ENCODE data around the gene SMAD9. TPM values are rescaled to one million over a fixed set of nuclear protein-coding genes. Genes with fewer than 3 reads are reported as not detected.

SMAD9 gene
- total and polyA plus RNA-seq, 2 of the 4 experiments (the other 2 are of a cell fraction), result 3.2 to 4.8 TPM

DNA sequence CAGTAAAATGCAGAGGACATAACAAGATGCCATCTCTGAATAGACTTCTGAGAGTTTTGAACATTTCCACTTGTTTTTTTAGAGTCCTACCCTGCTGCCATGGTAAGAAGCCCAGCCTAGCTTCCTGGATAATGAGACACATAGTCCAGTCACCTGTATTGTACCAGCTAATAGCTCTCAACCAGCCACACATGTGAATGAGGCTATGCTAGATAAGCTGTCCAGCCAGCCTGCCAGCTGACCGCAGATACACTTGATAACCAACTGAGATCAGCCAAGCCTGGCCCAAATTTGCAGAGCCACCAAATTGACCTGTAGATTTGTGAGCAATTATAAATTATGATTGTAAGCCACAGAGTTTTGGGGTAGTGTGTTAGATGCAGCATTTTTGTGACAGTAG lies 90.3 kb downstream of the SMAD9 start:
- DNase-seq, result no peak
- in situ Hi-C loops (cut with MboI; ENCODE audit: low sequenced_read_pairs), result loop anchor here (25.0 kb wide), 1 partner anchor 783 kb away; no protein-coding TSS in a partner anchor
- CTCF ChIA-PET, result interaction anchor here (1.4 kb wide), 1 partner anchor 19 kb away, joined by 3 read pairs; no protein-coding TSS in a partner anchor

More for the DNA sequence above, 90.3 kb downstream of the SMAD9 start:
- H3K56ac ChIP-seq (ENCODE audit: extremely low read depth, insufficient read depth, low read length), result no peak overlapping the region
- no peak overlapping the region for H3K4me3 ChIP-seq (ENCODE audit: insufficient read depth, low read depth, low read length)
- no peaks in the 10 kb centered on the region for H3K27me3 ChIP-seq (ENCODE audit: control insufficient read depth, insufficient read depth, low read length)
- no peaks in the 10 kb centered on the region for H3K9me3 ChIP-seq (ENCODE audit: control insufficient read depth, insufficient read depth, low read length)
- H2BK5ac ChIP-seq (ENCODE audit: low read depth, low read length, poor library complexity, severe bottlenecking), result no peak overlapping the region
- H4K91ac ChIP-seq (ENCODE audit: insufficient read depth, low read depth, low read length), result no peak overlapping the region
- TF ChIP-seq MAFK (IDR thresholded peaks at IDR 0.05; ENCODE audit: low read depth, low read length), result no peak
- no peak overlapping the region for H4K8ac ChIP-seq (ENCODE audit: low read depth in 2 of 2, low read length in 2 of 2)
- no peak overlapping the region for H2AK5ac ChIP-seq (ENCODE audit: low read depth, low read length)
- BruUV-seq (replicated peaks), result no TSS peak
- H2BK15ac ChIP-seq (ENCODE audit: low read depth, low read length), result no peak overlapping the region
- intact Hi-C loops (cut with micrococcal nuclease) (no loop called here), dilution Hi-C loops (cut with HindIII; ENCODE audit: low sequenced_read_pairs, unreplicated experiment) (no loop called here)
- no peak for ATAC-seq (ENCODE audit: low read depth)
- H3K79me1 ChIP-seq (ENCODE audit: low read depth in 1 of 2, low read length in 2 of 2), result peaks cover 12 to 17% of the 10 kb centered on the region in 2 experiments; a peak in 3 of 4 replicates
- H3K9ac ChIP-seq (ENCODE audit: low read depth, low read length), result no peak overlapping the region
- H3K23ac ChIP-seq (ENCODE audit: low read depth, low read length), result no peak overlapping the region
- no peak overlapping the region for H3K14ac ChIP-seq (replicated peaks; ENCODE audit: low read depth, low read length)
- H2BK20ac ChIP-seq (ENCODE audit: low read depth, low read length), result no peak overlapping the region
- no peak overlapping the region for H2AK9ac ChIP-seq (replicated peaks; ENCODE audit: low read depth, low read length, poor library complexity)
- H4K20me1 ChIP-seq (ENCODE audit: insufficient read depth, low read length), result no peaks in the 10 kb centered on the region; the same call in 1 of the 2 replicates
- H4K5ac ChIP-seq (ENCODE audit: low read depth, low read length), result no peak overlapping the region
- POLR2A ChIA-PET (ENCODE audit: unreplicated experiment), result no interaction called here
- no peak overlapping the region for H3K18ac ChIP-seq (ENCODE audit: low read depth, low read length)
- no peak overlapping the region for H3K4me2 ChIP-seq (ENCODE audit: low read depth, low read length)
- no peak overlapping the region for H3K4ac ChIP-seq (ENCODE audit: low read depth, low read length)
- no peak overlapping the region for H3K27ac ChIP-seq (ENCODE audit: insufficient read depth, low read length)
- no peak overlapping the region for H2BK120ac ChIP-seq (ENCODE audit: low read depth, low read length)
- H2AFZ ChIP-seq (replicated peaks; ENCODE audit: low read length, poor library complexity), result no peak overlapping the region
- WGBS, 2 experiments (ENCODE audit: extremely low coverage in 2 of 2, insufficient read length in 1 of 2), result no CpG with 5 or more reads among the region's 1 CpG
- no peaks in the 10 kb centered on the region; the same call in none of the 2 replicates for H3K9me1 ChIP-seq (ENCODE audit: insufficient read depth, low read length)
- H3K36me3 ChIP-seq (ENCODE audit: control insufficient read depth, insufficient read depth, low read length), result peaks cover 5% of the 10 kb centered on the region; the same call in 1 of the 2 replicates
- no peaks in the 10 kb centered on the region for H3K4me1 ChIP-seq (ENCODE audit: control insufficient read depth, insufficient read depth, low read length)
